ENCODE measurements around the gene HMG20A. TPM values are rescaled to one million over a fixed set of nuclear protein-coding genes. Genes with fewer than 3 reads are reported as not detected.

Gene HMG20A
- total and polyA plus RNA-seq, 10 of the 15 experiments (the other 5 are each of a cell fraction or from before 2014, with no cell fraction given): 30.0 to 98.7 (median 46.8) TPM

GRCh38 chr15:77410701-77411618 lies 9.7 kb upstream of the HMG20A start (continued):
- peak; percentile 71; the same call in 1 of the 2 replicates for TF ChIP-seq ZNF592 (IDR thresholded peaks at IDR 0.05)
- TF ChIP-seq TBL1XR1 (IDR thresholded peaks at IDR 0.05; ENCODE audit: low read depth, low read length): no peak; the same call in 1 of the 2 replicates
- no peak for TF ChIP-seq TCF7 (IDR thresholded peaks at IDR 0.05; ENCODE audit: borderline replicate concordance)
- peak; percentile 89 for TF ChIP-seq NBN (IDR thresholded peaks at IDR 0.05)

- Histone ChIP-seq H3K9ac (ENCODE audit: control insufficient read depth, insufficient read depth, low read length) (no peak overlapping the region), H3K4me2 (ENCODE audit: control insufficient read depth, insufficient read depth) (no peak overlapping the region), H3K79me2 (ENCODE audit: control insufficient read depth, insufficient read depth, low read length) (peaks cover 4% of the 10 kb centered on the region), H2AFZ (ENCODE audit: control insufficient read depth, low read depth, low read length) (no peak overlapping the region), H3K4me1 (ENCODE audit: control insufficient read depth, insufficient read depth, low read length) (peaks cover 10% of the 10 kb centered on the region; the same call in 1 of the 2 replicates), H3K27me3 (replicated peaks in 1 of 2; ENCODE audit: control insufficient read depth in 2 of 2, insufficient read depth in 2 of 2, low read length in 1 of 2) (no peaks in the 10 kb centered on the region), H3K27ac (ENCODE audit: control insufficient read depth, insufficient read depth) (no peak overlapping the region), H3K36me3 (ENCODE audit: control insufficient read depth in 2 of 2, insufficient read depth in 2 of 2, low read length in 1 of 2) (no peaks in the 10 kb centered on the region), H4K20me1 (ENCODE audit: control insufficient read depth, insufficient read depth) (no peaks in the 10 kb centered on the region), H3K4me3 (no peak overlapping the region), H3K9me3 (replicated peaks; ENCODE audit: control insufficient read depth, insufficient read depth, low read length) (no peaks in the 10 kb centered on the region; the same call in 2 of the 3 replicates)
- SMC1A ChIA-PET (ENCODE audit: uncharacterized antibody, unreplicated experiment): interaction anchor here (0.9 to 3.8 kb wide), 12 partner anchors 10 to 292 kb away, joined by 3 to 140 read pairs (median 4); partner anchors contain the start of gene HMG20A
- intact Hi-C loops (cut with micrococcal nuclease; ENCODE audit: unreplicated experiment): no loop called here
- POLR2A ChIA-PET: interaction anchor here (0.6 to 2.9 kb wide), 6 partner anchors 9 to 232 kb away, joined by 4 to 17 read pairs (median 5); partner anchors contain the start of gene HMG20A
- ATAC-seq (no peak), DNase-seq (ENCODE audit: low read depth, low spot score) (no peak), FAIRE-seq (no peak)
- 98% methylated on average over 3 of the region's 3 CpGs for WGBS (ENCODE audit: insufficient coverage, insufficient replicate concordance, low lambda C conversion rate, missing lambda C conversion rate)
- BruUV-seq (replicated peaks): no TSS peak
- RAD21 ChIA-PET (ENCODE audit: unreplicated experiment): interaction anchor here (0.7 to 3.8 kb wide), 10 partner anchors 10 to 293 kb away, joined by 3 to 116 read pairs (median 4); partner anchors contain the start of gene HMG20A
- in situ Hi-C loops (cut with MboI): no loop called here
- CTCF ChIA-PET: interaction anchor here (0.8 to 3.8 kb wide), 9 partner anchors 10 to 438 kb away, joined by 3 to 25 read pairs (median 3); partner anchors contain the start of gene HMG20A
- TF ChIP-seq NFXL1 (IDR thresholded peaks at IDR 0.05; ENCODE audit: borderline replicate concordance): no peak
- no peak for TF ChIP-seq RCOR1 (conservative IDR thresholded peaks at IDR 0.05; ENCODE audit: low read depth, low read length)
- TF ChIP-seq TCF7 (IDR thresholded peaks at IDR 0.05; ENCODE audit: borderline replicate concordance): no peak
- TF ChIP-seq LARP7 (IDR thresholded peaks at IDR 0.05): peak; percentile 40; the same call in 1 of the 2 replicates
- no peak for TF ChIP-seq TCF12 (IDR thresholded peaks at IDR 0.05; ENCODE audit: low read depth, low read length)
- no peak for TF ChIP-seq REST (IDR thresholded peaks at IDR 0.05; ENCODE audit: low read depth, low read length)
- no peak for TF ChIP-seq SREBF2 (IDR thresholded peaks at IDR 0.05; ENCODE audit: low read length)
- no peak; the same call in 1 of the 2 replicates for TF ChIP-seq RB1 (IDR thresholded peaks at IDR 0.05; ENCODE audit: borderline replicate concordance)
- 0 out of 2 replicates have a peak, but pooled peaks have one; percentile 13 for TF ChIP-seq NR2F1 (conservative IDR thresholded peaks at IDR 0.05)
Observed at GRCh38 chr15:77411619-77411976, 9.1 kb upstream of the HMG20A start.
